Testis (tissue), 2 donors: Measurements from ENCODE around the gene MNT.

ENCODE experiments used
- CTCF ChIP-seq, 3 experiments: fragments of 450-650 bp in 2 of 3; fragments of 200-600 bp in 1 of 3; sonication (generic) in 1 of 3; IDR thresholded peaks; one replicate each; pipeline ENCODE4 v1.5.1; 2016 to 2019; ENCODE audit warnings: antibody characterized with exemption in 3 of 3, mild to moderate bottlenecking in 2 of 3, moderate library complexity in 1 of 3
- POLR2A ChIP-seq: fragments of 450-650 bp; IDR thresholded peaks from one replicate; pipeline ENCODE4 v1.6.1; 2017; ENCODE audit warnings: antibody characterized with exemption, mild to moderate bottlenecking, moderate library complexity

GRCh38 chr17:2357931-2358434 lies 42.9 kb downstream of the MNT start:
- TF ChIP-seq CTCF (IDR thresholded peaks at IDR 0.05) (no peak), POLR2A (no peak)
